ENCODE measurements around the gene POPDC2. TPM values are rescaled to one million over a fixed set of nuclear protein-coding genes. Genes with fewer than 3 reads are reported as not detected.
"Not testable (repeated sequence)": the region's sequence is repeated elsewhere in the genome, so short reads cannot be mapped to it uniquely, and the experiment has no call there.

The POPDC2 gene
- total RNA-seq, 2 donors from 2014 or later, result 1.1 to 13.9 TPM

GRCh38 chr3:119596398-119596797 is 64.0 kb downstream of the POPDC2 start:
- ATAC-seq, result no peak
- no peak for DNase-seq
- intact Hi-C loops (cut with DNase I, micrococcal nuclease), result no loop called here

GRCh38 chr3:119595639-119596334 is 64.6 kb downstream of the POPDC2 start:
- DNase-seq (no peak), ATAC-seq (no peak)
- intact Hi-C loops (cut with DNase I, micrococcal nuclease), result no loop called here

GRCh38 chr3:119594929-119595328 is 65.5 kb downstream of the POPDC2 start:
- DNase-seq; intact Hi-C loops (cut with DNase I, micrococcal nuclease); ATAC-seq: not testable (repeated sequence)

DNA sequence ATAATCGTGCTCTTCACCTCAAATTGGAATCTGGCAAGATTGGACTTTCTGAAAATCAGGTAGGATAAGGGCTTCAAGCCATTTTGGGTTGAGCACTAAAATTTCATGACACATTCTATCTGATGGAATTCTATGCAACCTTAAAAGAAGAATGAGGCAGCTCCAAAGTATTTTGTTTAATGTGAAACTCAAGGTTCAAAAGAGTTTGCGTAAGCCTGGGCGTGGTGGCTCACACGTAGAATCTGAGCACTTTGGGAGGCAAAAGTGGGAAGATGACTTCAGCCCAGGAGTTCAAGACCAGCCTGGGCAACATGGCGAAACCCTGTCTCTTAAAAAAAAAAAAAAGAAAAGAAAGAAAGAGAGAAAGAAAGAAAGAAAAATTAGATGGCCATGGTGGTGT is 66.3 kb downstream of the POPDC2 start:
- intact Hi-C loops (cut with DNase I, micrococcal nuclease), result no loop called here

GRCh38 chr3:119592861-119593260 is 67.5 kb downstream of the POPDC2 start:
- DNase-seq (no peak), ATAC-seq (no peak)
- intact Hi-C loops (cut with DNase I, micrococcal nuclease), result no loop called here

More for the DNA sequence above, 66.3 kb downstream of the POPDC2 start:
- DNase-seq, result no peak
- ATAC-seq, result no peak

Other genes starting within 250 kb of the POPDC2 start
- gene TMEM39A, start 197.0 kb downstream of the POPDC2 start, total RNA-seq, result 10 to 100 TPM; 26.3 to 37.3 TPM
- gene POGLUT1, start 191.6 kb downstream of the POPDC2 start, total RNA-seq, result 10 to 100 TPM; 15.7 to 19.6 TPM
- gene TIMMDC1, start 162.0 kb downstream of the POPDC2 start, total RNA-seq, result 10 to 100 TPM; 91.4 to 92.4 TPM
- under 1 TPM; 0.40 to 0.98 TPM for gene CD80, start 101.0 kb downstream of the POPDC2 start, total RNA-seq
- gene ADPRH, start 81.1 kb downstream of the POPDC2 start, total RNA-seq, result 1 to 10 TPM; 2.3 to 2.9 TPM
- gene PLA1A, start 62.7 kb downstream of the POPDC2 start, total RNA-seq, result 1 to 10 TPM; 1.3 to 1.9 TPM
- 10 to 100 TPM; 46.0 to 56.8 TPM for gene COX17, start 16.8 kb upstream of the POPDC2 start, total RNA-seq
- gene CFAP91, start 42.4 kb upstream of the POPDC2 start, total RNA-seq, result 1 to 10 TPM in 1 of 2 donors, under 1 TPM in 1; 0.52 to 1.3 TPM
- 10 to 100 TPM; 71.2 to 90.8 TPM for gene NR1I2, start 121.5 kb upstream of the POPDC2 start, total RNA-seq